ENCODE data around the gene SCEL. TPM values are rescaled to one million over a fixed set of nuclear protein-coding genes. Genes with fewer than 3 reads are reported as not detected.

The SCEL gene
- total RNA-seq, 1 donor from 2014 or later, result 60.8 TPM

DNA sequence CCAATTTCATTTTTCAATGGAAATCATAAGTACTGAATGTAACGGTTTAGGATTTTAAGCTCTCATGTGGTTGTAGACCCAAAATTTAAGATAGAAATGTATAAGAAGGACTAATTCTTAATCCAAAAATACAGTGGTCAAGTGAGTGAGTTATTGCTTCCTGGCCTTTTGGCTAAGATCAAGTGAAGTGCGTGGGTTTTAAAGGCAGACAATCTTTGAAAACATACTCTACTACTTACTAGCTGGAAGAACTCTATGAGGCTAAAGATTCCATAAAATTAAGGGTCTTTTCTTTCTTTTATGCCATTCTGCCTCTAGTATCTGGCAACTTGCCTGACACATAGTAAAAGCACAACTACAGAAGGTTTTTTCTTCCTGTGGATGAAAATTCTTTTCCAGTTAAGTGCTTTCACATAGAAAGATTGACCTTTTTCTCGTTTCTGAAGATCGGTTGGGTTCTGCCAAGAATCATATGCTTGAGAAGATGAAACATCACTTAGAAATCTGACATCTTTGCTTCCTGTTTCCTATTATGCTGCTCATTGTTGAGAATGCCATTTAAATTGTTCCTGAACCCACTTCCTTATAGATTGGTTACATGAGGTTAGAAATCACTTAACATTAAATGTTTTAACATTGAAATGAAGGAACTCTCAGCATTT is 26.4 kb upstream of the SCEL start:
- peak; percentile 66 for DNase-seq (ENCODE audit: low read depth)
- H3K4me3 ChIP-seq (ENCODE audit: low read depth, low read length), result no peak overlapping the region
- H3K36me3 ChIP-seq (ENCODE audit: control insufficient read depth, insufficient read depth, low read length), result no peaks in the 10 kb centered on the region
- no peaks in the 10 kb centered on the region for H3K27me3 ChIP-seq (ENCODE audit: control insufficient read depth, insufficient read depth, low read length)
- no peak for FAIRE-seq
- TF ChIP-seq, protein P1, sequence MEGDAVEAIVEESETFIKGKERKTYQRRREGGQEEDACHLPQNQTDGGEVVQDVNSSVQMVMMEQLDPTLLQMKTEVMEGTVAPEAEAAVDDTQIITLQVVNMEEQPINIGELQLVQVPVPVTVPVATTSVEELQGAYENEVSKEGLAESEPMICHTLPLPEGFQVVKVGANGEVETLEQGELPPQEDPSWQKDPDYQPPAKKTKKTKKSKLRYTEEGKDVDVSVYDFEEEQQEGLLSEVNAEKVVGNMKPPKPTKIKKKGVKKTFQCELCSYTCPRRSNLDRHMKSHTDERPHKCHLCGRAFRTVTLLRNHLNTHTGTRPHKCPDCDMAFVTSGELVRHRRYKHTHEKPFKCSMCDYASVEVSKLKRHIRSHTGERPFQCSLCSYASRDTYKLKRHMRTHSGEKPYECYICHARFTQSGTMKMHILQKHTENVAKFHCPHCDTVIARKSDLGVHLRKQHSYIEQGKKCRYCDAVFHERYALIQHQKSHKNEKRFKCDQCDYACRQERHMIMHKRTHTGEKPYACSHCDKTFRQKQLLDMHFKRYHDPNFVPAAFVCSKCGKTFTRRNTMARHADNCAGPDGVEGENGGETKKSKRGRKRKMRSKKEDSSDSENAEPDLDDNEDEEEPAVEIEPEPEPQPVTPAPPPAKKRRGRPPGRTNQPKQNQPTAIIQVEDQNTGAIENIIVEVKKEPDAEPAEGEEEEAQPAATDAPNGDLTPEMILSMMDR (IDR thresholded peaks at IDR 0.05; ENCODE audit: insufficient read depth, low read length, severe bottlenecking), result no peak

DNA sequence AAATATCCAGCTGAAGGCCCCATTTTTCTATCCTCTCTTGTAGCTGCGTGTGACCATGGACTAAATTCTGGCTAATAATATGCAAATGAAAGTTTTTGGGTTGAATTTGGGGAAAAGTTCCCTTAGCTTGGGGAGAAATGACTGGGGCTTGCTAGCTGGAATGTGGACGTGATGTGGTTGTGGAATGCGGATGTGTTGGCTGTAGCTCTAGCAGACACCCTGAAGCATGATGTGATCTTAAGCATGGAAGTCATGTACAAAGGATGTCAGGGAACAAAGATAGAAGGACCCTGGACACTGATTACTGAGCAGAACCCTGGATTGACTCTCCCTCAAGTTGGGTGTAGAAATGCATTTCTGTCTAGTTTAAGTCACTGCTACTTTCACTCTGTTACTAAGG is 25.4 kb upstream of the SCEL start:
- Histone ChIP-seq H3K4me3 (ENCODE audit: low read depth, low read length) (no peak overlapping the region), H3K27me3 (ENCODE audit: control insufficient read depth, insufficient read depth, low read length) (no peaks in the 10 kb centered on the region), H3K36me3 (ENCODE audit: control insufficient read depth, insufficient read depth, low read length) (no peaks in the 10 kb centered on the region)
- DNase-seq (ENCODE audit: low read depth) (no peak), FAIRE-seq (no peak)
- TF ChIP-seq, protein P1 (IDR thresholded peaks at IDR 0.05; ENCODE audit: insufficient read depth, low read length, severe bottlenecking), result no peak

DNA sequence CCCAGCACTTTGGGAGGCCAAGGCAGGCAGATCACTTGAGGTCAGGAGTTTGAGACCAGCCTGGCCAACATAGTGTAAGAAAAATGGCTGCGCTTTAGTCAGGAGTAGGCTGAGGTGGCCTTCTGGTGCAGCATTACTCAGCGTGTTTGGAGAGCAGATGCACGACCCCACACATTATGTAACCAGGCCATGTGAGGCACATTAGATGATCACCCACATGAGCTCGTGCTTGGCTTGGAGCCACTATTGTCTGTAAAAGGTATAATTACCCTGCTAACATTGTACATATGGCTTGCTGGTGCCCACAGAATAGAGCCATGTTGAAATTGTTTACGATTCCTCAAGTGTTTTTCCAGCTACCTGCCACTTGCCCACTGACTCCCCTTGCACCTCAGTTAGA is 24.0 kb upstream of the SCEL start:
- H3K36me3 ChIP-seq (ENCODE audit: control insufficient read depth, insufficient read depth, low read length), result no peaks in the 10 kb centered on the region
- DNase-seq (ENCODE audit: low read depth), result no peak
- no peak for FAIRE-seq
- no peaks in the 10 kb centered on the region for H3K27me3 ChIP-seq (ENCODE audit: control insufficient read depth, insufficient read depth, low read length)
- TF ChIP-seq, protein P1 (IDR thresholded peaks at IDR 0.05; ENCODE audit: insufficient read depth, low read length, severe bottlenecking), result no peak
- no peak overlapping the region for H3K4me3 ChIP-seq (ENCODE audit: low read depth, low read length)

DNA sequence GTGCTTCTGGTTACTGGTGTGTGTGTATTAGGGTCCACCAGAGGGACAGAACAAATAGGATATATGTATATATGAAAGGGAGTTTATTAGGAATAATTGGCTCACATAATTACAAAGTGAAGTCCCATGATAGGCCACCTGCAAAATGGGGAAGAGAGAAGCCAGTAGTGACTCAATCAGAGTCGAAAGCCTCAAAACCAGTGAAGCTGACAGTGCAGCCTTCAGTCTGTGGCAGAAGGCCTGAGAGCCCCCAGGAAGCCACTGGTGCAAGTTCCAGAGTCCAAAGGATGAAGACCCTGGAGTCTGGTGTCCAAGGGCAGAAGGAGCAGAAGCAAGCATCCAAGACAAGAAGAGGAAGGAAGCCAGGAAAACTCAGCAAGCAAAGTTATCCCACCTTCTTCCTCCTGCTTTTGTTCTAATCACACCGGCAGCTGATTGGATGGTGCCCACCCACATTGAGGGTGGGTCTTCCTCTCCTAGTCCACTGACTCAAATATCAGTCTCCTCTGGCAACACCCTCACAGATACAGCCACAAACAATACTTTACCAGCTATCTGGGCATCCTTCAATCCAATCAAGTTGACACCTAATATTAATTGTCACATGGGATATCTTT is 21.7 kb upstream of the SCEL start:
- no peak for DNase-seq (ENCODE audit: low read depth)
- Histone ChIP-seq H3K4me3 (ENCODE audit: low read depth, low read length) (no peak overlapping the region), H3K27me3 (ENCODE audit: control insufficient read depth, insufficient read depth, low read length) (no peaks in the 10 kb centered on the region), H3K36me3 (ENCODE audit: control insufficient read depth, insufficient read depth, low read length) (no peaks in the 10 kb centered on the region)
- FAIRE-seq, result no peak
- TF ChIP-seq, protein P1 (IDR thresholded peaks at IDR 0.05; ENCODE audit: insufficient read depth, low read length, severe bottlenecking), result no peak

DNA sequence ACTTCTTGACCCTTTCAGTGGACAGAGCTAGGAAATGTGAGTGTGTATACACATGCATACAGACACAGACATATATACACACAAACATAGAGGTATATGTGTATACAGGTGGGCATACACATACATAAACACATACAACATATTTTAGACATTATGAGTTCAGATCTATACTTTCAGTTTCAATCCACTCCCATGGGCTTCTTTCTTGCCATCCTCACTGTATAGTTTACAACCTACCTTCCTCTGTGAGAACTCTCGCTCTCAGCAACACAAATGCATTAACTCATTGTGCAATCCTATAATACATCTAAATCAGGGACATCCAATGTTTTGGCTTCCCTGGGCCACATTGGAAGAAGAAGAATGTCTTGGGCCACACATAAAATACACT is 21.2 kb upstream of the SCEL start:
- Histone ChIP-seq H3K4me3 (ENCODE audit: low read depth, low read length) (no peak overlapping the region), H3K27me3 (ENCODE audit: control insufficient read depth, insufficient read depth, low read length) (no peaks in the 10 kb centered on the region), H3K36me3 (ENCODE audit: control insufficient read depth, insufficient read depth, low read length) (no peaks in the 10 kb centered on the region)
- no peak for FAIRE-seq
- DNase-seq (ENCODE audit: low read depth), result no peak
- TF ChIP-seq, protein P1 (IDR thresholded peaks at IDR 0.05; ENCODE audit: insufficient read depth, low read length, severe bottlenecking), result no peak

DNA sequence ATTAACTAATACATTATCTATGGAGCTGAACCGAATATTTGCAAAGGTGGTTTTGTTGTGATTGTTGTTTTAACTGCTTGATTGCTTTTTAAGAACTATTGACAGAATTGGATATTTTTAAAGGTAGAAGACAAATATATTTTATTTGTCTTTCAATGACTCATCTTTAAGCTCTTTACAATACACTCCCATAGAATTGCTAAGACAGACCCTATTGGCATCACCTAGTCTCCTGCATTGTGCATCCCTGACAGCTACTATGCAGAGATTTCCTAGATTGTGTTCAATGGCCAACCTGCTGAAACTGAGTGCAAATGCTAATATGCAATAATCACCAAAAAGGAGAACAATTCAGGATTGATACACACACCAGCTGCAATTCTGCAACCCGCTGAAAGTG is 19.7 kb upstream of the SCEL start:
- Histone ChIP-seq H3K4me3 (ENCODE audit: low read depth, low read length) (no peak overlapping the region), H3K27me3 (ENCODE audit: control insufficient read depth, insufficient read depth, low read length) (no peaks in the 10 kb centered on the region), H3K36me3 (ENCODE audit: control insufficient read depth, insufficient read depth, low read length) (no peaks in the 10 kb centered on the region)
- DNase-seq (ENCODE audit: low read depth) (no peak), FAIRE-seq (no peak)
- TF ChIP-seq, protein P1 (IDR thresholded peaks at IDR 0.05; ENCODE audit: insufficient read depth, low read length, severe bottlenecking), result no peak
